HepG2 (cell line): ENCODE measurements around the gene RIPPLY1.

Experiments used
- CEBPG ChIP-seq: IDR thresholded peaks from 2 replicates; pipeline ENCODE4 v1.6.1; 2016
- CTCF ChIP-seq: sonication (generic); formaldehyde crosslinking; IDR thresholded peaks from 2 replicates; pipeline ENCODE4 v1.5.0; 2020; ENCODE audit warnings: mild to moderate bottlenecking, missing genetic modification reagents, moderate library complexity
- EZH2 ChIP-seq: conservative IDR thresholded peaks from 2 replicates; pipeline ENCODE4 v1.6.1; 2012; ENCODE audit warnings: mild to moderate bottlenecking, low read depth, low read length, moderate library complexity
- GABPB1 ChIP-seq: IDR thresholded peaks from 2 replicates; pipeline ENCODE4 v1.6.1; 2016; ENCODE audit warnings: mild to moderate bottlenecking, missing genetic modification reagents, moderate library complexity, missing compliant biosample characterization
- NFRKB ChIP-seq: fragments of 450-650 bp; IDR thresholded peaks from 2 replicates; pipeline ENCODE4 v1.6.1; 2017
- POLR2AphosphoS5 ChIP-seq: IDR thresholded peaks from 2 replicates; pipeline ENCODE4 v1.6.1; 2012; ENCODE audit warnings: low read depth, low read length
- REST ChIP-seq, 2 experiments: IDR thresholded peaks; 2 replicates each; pipeline ENCODE4 v1.6.1; 2011 to 2012; ENCODE audit warnings: low read length in 2 of 2, borderline replicate concordance in 1 of 2, low read depth in 1 of 2, mild to moderate bottlenecking in 1 of 2, moderate library complexity in 1 of 2
- SMAD3 ChIP-seq: sonication (generic); formaldehyde crosslinking; IDR thresholded peaks from 2 replicates; pipeline ENCODE4 v1.4.0; 2020; ENCODE audit warnings: missing genetic modification reagents
- SP2 ChIP-seq: sonication (generic); formaldehyde crosslinking; IDR thresholded peaks from 2 replicates; pipeline ENCODE4 v1.5.1; 2020; ENCODE audit warnings: mild to moderate bottlenecking, missing genetic modification reagents
- ZNF160 ChIP-seq: sonication (generic); formaldehyde crosslinking; IDR thresholded peaks from 2 replicates; pipeline ENCODE4 v1.8.0; 2022; ENCODE audit warnings: mild to moderate bottlenecking, inconsistent platforms, missing genetic modification reagents
- ZNF292 ChIP-seq: sonication (generic); formaldehyde crosslinking; IDR thresholded peaks from 2 replicates; pipeline ENCODE4 v1.8.1; 2022; ENCODE audit warnings: mild to moderate bottlenecking, low read depth, missing genetic modification reagents, borderline replicate concordance
- ZNF615 ChIP-seq: sonication (generic); formaldehyde crosslinking; IDR thresholded peaks from 2 replicates; pipeline ENCODE4 v1.5.0; 2020; ENCODE audit warnings: mild to moderate bottlenecking, missing genetic modification reagents, borderline replicate concordance
- ZSCAN9 ChIP-seq: IDR thresholded peaks from 2 replicates; pipeline ENCODE4 v1.6.1; 2016; ENCODE audit warnings: borderline replicate concordance
- TF ChIP-seq, protein P1 (sequence below): IDR thresholded peaks from 2 replicates; pipeline ENCODE4 v1.6.1; 2016; ENCODE audit warnings: low read depth, borderline replicate concordance

GRCh38 chrX:106901341-106901740 is 1.8 kb downstream of the RIPPLY1 start:
- TF ChIP-seq, protein P1, sequence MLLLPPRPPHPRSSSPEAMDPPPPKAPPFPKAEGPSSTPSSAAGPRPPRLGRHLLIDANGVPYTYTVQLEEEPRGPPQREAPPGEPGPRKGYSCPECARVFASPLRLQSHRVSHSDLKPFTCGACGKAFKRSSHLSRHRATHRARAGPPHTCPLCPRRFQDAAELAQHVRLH (CRISPR knock-in tag): no peak
- TF ChIP-seq CTCF (no peak), REST (IDR thresholded peaks at IDR 0.05; ENCODE audit: borderline replicate concordance in 1 of 2, low read depth in 1 of 2, low read length in 2 of 2) (no peak), EZH2 (no peak), ZNF615 (CRISPR knock-in tag) (no peak), ZSCAN9 (no peak), CEBPG (CRISPR knock-in tag) (no peak), SP2 (CRISPR knock-in tag) (no peak), ZNF160 (CRISPR knock-in tag) (no peak), GABPB1 (CRISPR knock-in tag) (no peak), ZNF292 (CRISPR knock-in tag) (no peak), SMAD3 (no peak), NFRKB (no peak), POLR2AphosphoS5 (no peak)
